Measurements from ENCODE around the gene IFNA7. TPM values are rescaled to one million over a fixed set of nuclear protein-coding genes. Genes with fewer than 3 reads are reported as not detected.
"Not testable (repeated sequence)": the region's sequence is repeated elsewhere in the genome, so short reads cannot be mapped to it uniquely, and the experiment has no call there.

Gene IFNA7
- polyA plus RNA-seq (2012; ENCODE audit: insufficient read length, low read depth), result not detected

DNA sequence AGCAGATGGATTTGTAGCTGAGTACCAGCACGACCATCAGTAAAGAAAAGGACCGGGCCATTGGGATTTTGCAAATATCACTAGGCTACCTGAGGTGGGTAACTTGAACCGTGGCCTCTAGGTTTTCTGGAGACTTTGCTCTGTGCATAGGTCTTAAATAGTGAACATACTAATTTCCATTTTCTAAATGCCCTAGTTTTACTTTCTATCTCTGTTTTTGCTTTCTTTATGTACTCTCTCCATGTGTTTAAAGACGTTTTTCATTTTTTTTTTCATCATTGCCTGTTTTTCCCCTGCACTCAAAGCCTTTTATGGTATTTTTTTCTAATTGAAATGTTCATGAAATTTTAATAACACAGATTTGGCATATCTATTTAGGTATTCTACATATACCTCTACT, at the start of gene IFNA7:
IFNA7 (minus strand) TSS at position 101 of the 400 bp plus-strand sequence; CDS start at position 61, 40 bp downstream.
- TF ChIP-seq, protein P1, sequence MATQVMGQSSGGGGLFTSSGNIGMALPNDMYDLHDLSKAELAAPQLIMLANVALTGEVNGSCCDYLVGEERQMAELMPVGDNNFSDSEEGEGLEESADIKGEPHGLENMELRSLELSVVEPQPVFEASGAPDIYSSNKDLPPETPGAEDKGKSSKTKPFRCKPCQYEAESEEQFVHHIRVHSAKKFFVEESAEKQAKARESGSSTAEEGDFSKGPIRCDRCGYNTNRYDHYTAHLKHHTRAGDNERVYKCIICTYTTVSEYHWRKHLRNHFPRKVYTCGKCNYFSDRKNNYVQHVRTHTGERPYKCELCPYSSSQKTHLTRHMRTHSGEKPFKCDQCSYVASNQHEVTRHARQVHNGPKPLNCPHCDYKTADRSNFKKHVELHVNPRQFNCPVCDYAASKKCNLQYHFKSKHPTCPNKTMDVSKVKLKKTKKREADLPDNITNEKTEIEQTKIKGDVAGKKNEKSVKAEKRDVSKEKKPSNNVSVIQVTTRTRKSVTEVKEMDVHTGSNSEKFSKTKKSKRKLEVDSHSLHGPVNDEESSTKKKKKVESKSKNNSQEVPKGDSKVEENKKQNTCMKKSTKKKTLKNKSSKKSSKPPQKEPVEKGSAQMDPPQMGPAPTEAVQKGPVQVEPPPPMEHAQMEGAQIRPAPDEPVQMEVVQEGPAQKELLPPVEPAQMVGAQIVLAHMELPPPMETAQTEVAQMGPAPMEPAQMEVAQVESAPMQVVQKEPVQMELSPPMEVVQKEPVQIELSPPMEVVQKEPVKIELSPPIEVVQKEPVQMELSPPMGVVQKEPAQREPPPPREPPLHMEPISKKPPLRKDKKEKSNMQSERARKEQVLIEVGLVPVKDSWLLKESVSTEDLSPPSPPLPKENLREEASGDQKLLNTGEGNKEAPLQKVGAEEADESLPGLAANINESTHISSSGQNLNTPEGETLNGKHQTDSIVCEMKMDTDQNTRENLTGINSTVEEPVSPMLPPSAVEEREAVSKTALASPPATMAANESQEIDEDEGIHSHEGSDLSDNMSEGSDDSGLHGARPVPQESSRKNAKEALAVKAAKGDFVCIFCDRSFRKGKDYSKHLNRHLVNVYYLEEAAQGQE (IDR thresholded peaks at IDR 0.05; ENCODE audit: insufficient read depth in 1 of 2, low read depth in 2 of 2, low read length in 2 of 2), result not testable (repeated sequence)
- TF ChIP-seq FOXP2 (optimal IDR thresholded peaks at IDR 0.05; ENCODE audit: borderline replicate concordance, extremely low read depth, extremely low read length, insufficient read depth); POLR2AphosphoS5 (IDR thresholded peaks at IDR 0.05; ENCODE audit: low read depth, low read length): not testable (repeated sequence)

DNA sequence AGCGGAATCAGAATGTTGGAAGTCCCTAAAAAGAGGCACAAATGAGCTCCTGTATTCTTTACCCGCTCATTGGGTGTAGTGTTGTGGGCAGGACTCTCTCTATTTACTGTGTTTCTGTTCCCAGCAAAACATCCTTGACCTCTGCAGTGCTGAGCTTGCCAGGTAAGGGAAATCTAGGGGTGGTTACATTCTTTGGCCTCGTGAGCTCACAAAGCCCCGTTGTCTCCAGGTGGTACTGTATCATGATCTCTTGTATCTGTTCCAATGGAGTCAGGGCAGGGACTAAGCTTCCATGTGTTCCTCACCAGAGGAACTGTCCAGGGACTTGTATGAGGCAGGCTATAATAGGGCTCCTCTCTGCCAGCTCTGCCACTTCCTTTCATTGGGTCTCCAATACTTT, 49.6 kb upstream of the IFNA7 start:
- TF ChIP-seq, protein P1 (IDR thresholded peaks at IDR 0.05; ENCODE audit: insufficient read depth in 1 of 2, low read depth in 2 of 2, low read length in 2 of 2), result no peak
- TF ChIP-seq TAF1 (IDR thresholded peaks at IDR 0.05; ENCODE audit: borderline replicate concordance, insufficient read depth, low read length) (no peak), FOXP2 (optimal IDR thresholded peaks at IDR 0.05; ENCODE audit: borderline replicate concordance, extremely low read depth, extremely low read length, insufficient read depth) (no peak), POLR2AphosphoS5 (IDR thresholded peaks at IDR 0.05; ENCODE audit: low read depth, low read length) (no peak), SIN3A (IDR thresholded peaks at IDR 0.05; ENCODE audit: borderline replicate concordance, insufficient read depth, low read length) (no peak)

DNA sequence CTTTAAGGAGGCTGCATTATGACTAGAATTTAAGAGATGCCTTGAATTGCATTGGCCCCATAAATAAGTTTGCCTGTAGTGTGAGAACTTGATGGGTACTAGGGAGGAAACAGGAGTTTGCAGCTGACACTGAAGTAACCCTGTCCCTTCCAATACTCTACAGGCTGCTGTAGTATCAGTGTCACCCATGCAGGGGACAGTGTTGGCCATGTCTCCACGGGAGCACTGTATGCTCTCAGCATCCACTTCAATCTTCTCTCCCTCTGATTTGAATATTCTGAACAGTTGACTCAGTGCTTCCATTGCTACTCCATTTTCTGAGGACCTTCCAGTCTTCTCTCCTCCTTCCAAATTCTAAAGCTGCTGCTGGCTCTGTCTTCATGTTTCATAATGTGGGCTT, 49.2 kb upstream of the IFNA7 start:
- no peak for TF ChIP-seq FOXP2 (optimal IDR thresholded peaks at IDR 0.05; ENCODE audit: borderline replicate concordance, extremely low read depth, extremely low read length, insufficient read depth)

DNA sequence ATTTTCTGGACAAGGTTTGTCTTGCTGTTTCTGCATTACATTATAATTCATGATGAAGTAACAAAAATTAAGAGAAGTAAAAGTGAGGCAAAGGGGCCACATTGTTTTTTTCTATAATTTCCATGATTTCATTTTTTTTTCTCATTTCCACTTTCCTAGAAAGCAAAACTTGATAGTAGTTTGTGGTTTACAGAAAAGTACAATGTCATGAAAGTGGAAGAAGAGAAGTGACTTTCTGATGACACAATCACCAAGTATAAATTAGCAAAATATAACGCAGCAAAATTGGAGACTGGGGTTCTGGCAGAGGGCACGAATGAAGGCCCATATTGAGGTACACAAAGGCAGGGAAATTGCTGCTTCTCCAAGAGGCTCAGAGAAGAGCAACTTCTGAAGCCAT, 42.8 kb upstream of the IFNA7 start:
- TF ChIP-seq, protein P1 (IDR thresholded peaks at IDR 0.05; ENCODE audit: insufficient read depth in 1 of 2, low read depth in 2 of 2, low read length in 2 of 2), result no peak
- TF ChIP-seq SIN3A (IDR thresholded peaks at IDR 0.05; ENCODE audit: borderline replicate concordance, insufficient read depth, low read length), result no peak
- no peak for TF ChIP-seq POLR2AphosphoS5 (IDR thresholded peaks at IDR 0.05; ENCODE audit: low read depth, low read length)
- TF ChIP-seq FOXP2 (optimal IDR thresholded peaks at IDR 0.05; ENCODE audit: borderline replicate concordance, extremely low read depth, extremely low read length, insufficient read depth), result no peak
- TF ChIP-seq TAF1 (IDR thresholded peaks at IDR 0.05; ENCODE audit: borderline replicate concordance, insufficient read depth, low read length), result no peak

DNA sequence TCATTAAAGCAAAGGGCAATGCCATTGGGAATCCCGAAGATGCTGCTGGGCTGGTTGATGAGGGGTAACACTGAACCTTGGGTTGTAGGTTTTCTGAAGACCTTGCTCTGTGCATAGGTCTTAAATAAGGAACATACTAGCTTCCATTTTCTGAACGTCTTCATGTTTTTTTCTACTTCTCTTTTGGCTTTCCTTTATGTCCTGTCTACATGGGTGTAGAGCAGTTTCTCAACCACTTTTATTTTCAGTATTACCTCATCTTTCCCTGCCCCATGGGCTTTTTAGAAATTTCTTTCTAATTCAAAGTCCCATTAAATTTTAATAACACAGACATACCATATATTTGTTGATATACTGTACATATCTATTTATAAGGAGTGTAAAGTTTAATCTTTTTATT, 37.9 kb upstream of the IFNA7 start, which contains the start of gene IFNA14:
IFNA14 (minus strand) TSS at position 95 of the 400 bp plus-strand sequence; CDS start at position 25, 70 bp downstream.
- TF ChIP-seq, protein P1 (IDR thresholded peaks at IDR 0.05; ENCODE audit: insufficient read depth in 1 of 2, low read depth in 2 of 2, low read length in 2 of 2), result no peak
- TF ChIP-seq TAF1 (IDR thresholded peaks at IDR 0.05; ENCODE audit: borderline replicate concordance, insufficient read depth, low read length) (no peak), POLR2AphosphoS5 (IDR thresholded peaks at IDR 0.05; ENCODE audit: low read depth, low read length) (no peak), SIN3A (IDR thresholded peaks at IDR 0.05; ENCODE audit: borderline replicate concordance, insufficient read depth, low read length) (no peak), FOXP2 (optimal IDR thresholded peaks at IDR 0.05; ENCODE audit: borderline replicate concordance, extremely low read depth, extremely low read length, insufficient read depth) (no peak)

All from PFSK-1 (cell line).